Peyer's patch (tissue), 4 donors: ENCODE data around the gene ABHD17A. TPM values are rescaled to one million over a fixed set of nuclear protein-coding genes. Genes with fewer than 3 reads are reported as not detected.

ENCODE experiments used
- DNase-seq, 3 donors: peaks; one replicate each; pipeline ENCODE4 v3.0.0-alpha.2; 2017 to 2019
- H3K27ac ChIP-seq, 4 donors: fragments of 200-600 bp; sonication (generic); one replicate each; pipeline ENCODE4 v1.5.1; 2016 to 2019
- H3K27me3 ChIP-seq, 2 donors: fragments of 200-600 bp; sonication (generic); one replicate each; pipeline ENCODE4 v1.5.1; 2019
- H3K36me3 ChIP-seq, 3 donors: fragments of 200-600 bp; sonication (generic); one replicate each; pipeline ENCODE4 v1.5.1; 2016 to 2019
- H3K4me1 ChIP-seq, 4 donors: fragments of 200-600 bp; sonication (generic); one replicate each; pipeline ENCODE4 v1.5.1; 2016 to 2019
- H3K4me3 ChIP-seq, 4 donors: fragments of 200-600 bp; sonication (generic); 1 replicate in 3 of 4; 2 replicates in 1 of 4; pipeline ENCODE4 v1.5.1; 2016 to 2019; ENCODE audit warnings: mild to moderate bottlenecking in 1 of 4
- H3K9me3 ChIP-seq, 4 donors: fragments of 200-600 bp; sonication (generic); one replicate each; pipeline ENCODE4 v1.5.1; 2016 to 2019; ENCODE audit warnings: mild to moderate bottlenecking in 1 of 4
- CTCF ChIP-seq, 6 experiments: fragments of 450-650 bp in 4 of 6; fragments of 200-600 bp in 2 of 6; sonication (generic) in 1 of 6; IDR thresholded peaks; one replicate each; pipeline ENCODE4 v1.5.1; 2017 to 2019; ENCODE audit warnings: antibody characterized with exemption in 6 of 6, mild to moderate bottlenecking in 3 of 6, moderate library complexity in 1 of 6
- POLR2A ChIP-seq, 2 donors: fragments of 450-650 bp; IDR thresholded peaks; one replicate each; pipeline ENCODE4 v1.5.1; 2017; ENCODE audit warnings: antibody characterized with exemption in 2 of 2, mild to moderate bottlenecking in 2 of 2, moderate library complexity in 2 of 2
- total RNA-seq, 4 donors: library from RNA; depleted of rRNA; stranded (reverse); fragments of >200 nt; gene quantifications; one replicate each; pipeline ENCODE4 v1.1.0, GENCODE V29; 2016

The ABHD17A gene
- total RNA-seq, 4 donors from 2014 or later, result 52.0 to 95.9 (median 68.4) TPM

- Histone ChIP-seq H3K36me3 (peaks cover 0 to 27% (median 0%) of the 10 kb centered on the region in 3 donors), H3K27me3 (no peaks in the 10 kb centered on the region), H3K27ac (no peak overlapping the region), H3K4me1 (peaks cover 0 to 32% (median 15%) of the 10 kb centered on the region in 4 donors), H3K4me3 (no peak overlapping the region), H3K9me3 (no peaks in the 10 kb centered on the region)
- DNase-seq, result no peak
- TF ChIP-seq CTCF (IDR thresholded peaks at IDR 0.05) (no peak), POLR2A (IDR thresholded peaks at IDR 0.05) (no peak)
Measured at GRCh38 chr19:1871630-1872029, 13.7 kb downstream of the ABHD17A start.

GRCh38 chr19:1871140-1871597 is 14.1 kb downstream of the ABHD17A start:
- Histone ChIP-seq H3K27ac (no peak overlapping the region), H3K4me1 (peaks cover 0 to 28% (median 11%) of the 10 kb centered on the region in 4 donors), H3K4me3 (no peak overlapping the region), H3K9me3 (no peaks in the 10 kb centered on the region), H3K27me3 (no peaks in the 10 kb centered on the region), H3K36me3 (peaks cover 0 to 27% (median 0%) of the 10 kb centered on the region in 3 donors)
- DNase-seq, result no peak
- TF ChIP-seq POLR2A (IDR thresholded peaks at IDR 0.05) (no peak), CTCF (IDR thresholded peaks at IDR 0.05) (no peak)

- no peak overlapping the region for H3K27ac ChIP-seq
- H3K36me3 ChIP-seq, result peaks cover 0 to 27% (median 0%) of the 10 kb centered on the region in 3 donors
- DNase-seq, result no peak
Measured at GRCh38 chr19:1868971-1869370, 16.3 kb downstream of the ABHD17A start.

GRCh38 chr19:1867349-1867724 is 18.0 kb downstream of the ABHD17A start:
- Histone ChIP-seq H3K4me3 (no peak overlapping the region), H3K27me3 (no peaks in the 10 kb centered on the region), H3K4me1 (peaks cover 0 to 10% (median under 1%) of the 10 kb centered on the region in 4 donors), H3K9me3 (no peaks in the 10 kb centered on the region), H3K27ac (no peak overlapping the region), H3K36me3 (peaks cover 0 to 18% (median 0%) of the 10 kb centered on the region in 3 donors)
- TF ChIP-seq POLR2A (IDR thresholded peaks at IDR 0.05), result no peak
- TF ChIP-seq CTCF (IDR thresholded peaks at IDR 0.05), result no peak
- no peak for DNase-seq

More at GRCh38 chr19:1868971-1869370, 16.3 kb downstream of the ABHD17A start:
- TF ChIP-seq CTCF (IDR thresholded peaks at IDR 0.05) (no peak), POLR2A (IDR thresholded peaks at IDR 0.05) (no peak)
- Histone ChIP-seq H3K4me3 (no peak overlapping the region), H3K9me3 (no peaks in the 10 kb centered on the region), H3K4me1 (peaks cover 0 to 19% (median 11%) of the 10 kb centered on the region in 4 donors), H3K27me3 (no peaks in the 10 kb centered on the region)

GRCh38 chr19:1866693-1867348 is 18.5 kb downstream of the ABHD17A start:
- TF ChIP-seq CTCF (IDR thresholded peaks at IDR 0.05) (no peak), POLR2A (IDR thresholded peaks at IDR 0.05) (no peak)
- no peak for DNase-seq
- H3K27ac ChIP-seq, result no peak overlapping the region
- H3K9me3 ChIP-seq, result no peaks in the 10 kb centered on the region
- H3K27me3 ChIP-seq, result no peaks in the 10 kb centered on the region
- H3K4me3 ChIP-seq, result no peak overlapping the region
- peaks cover 0 to 15% (median 3%) of the 10 kb centered on the region in 4 donors for H3K4me1 ChIP-seq
- H3K36me3 ChIP-seq, result peaks cover 0 to 15% (median 0%) of the 10 kb centered on the region in 3 donors
